Measurements from ENCODE around the gene GSK3A. TPM values are rescaled to one million over a fixed set of nuclear protein-coding genes. Genes with fewer than 3 reads are reported as not detected.

Gene GSK3A
- total RNA-seq, 1 experiment from 2014 or later = 44.6 TPM

DNA sequence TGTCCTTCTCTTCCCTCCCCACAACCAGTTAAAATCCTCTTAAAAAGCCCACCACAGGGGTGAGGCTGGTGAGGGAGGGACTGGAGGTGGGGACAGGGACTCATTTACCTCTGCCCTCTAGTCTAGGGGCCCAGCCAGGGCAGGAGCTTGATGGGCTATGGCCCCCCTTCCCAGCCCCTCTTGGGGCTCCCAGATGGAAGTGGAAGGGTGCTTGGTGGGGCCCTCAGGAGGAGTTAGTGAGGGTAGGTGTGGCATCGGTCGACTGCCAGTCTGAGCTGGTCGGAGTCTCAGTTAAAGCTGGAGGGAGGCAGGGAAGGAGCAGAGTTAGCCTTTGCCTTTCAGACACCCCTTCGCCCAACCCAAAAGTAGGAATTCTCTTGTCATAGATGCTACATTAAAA is 11.8 kb downstream of the GSK3A start:
- no peaks in the 10 kb centered on the region for H3K9me3 ChIP-seq (ENCODE audit: insufficient read depth, low read depth)
- DNase-seq = no peak
- no peaks in the 10 kb centered on the region for H3K4me1 ChIP-seq (replicated peaks; ENCODE audit: insufficient read depth)
- H3K27ac ChIP-seq = no peak overlapping the region
- peaks cover 36% of the 10 kb centered on the region; the same call in 1 of the 2 replicates for H3F3A ChIP-seq (ENCODE audit: insufficient read depth, low read depth)
- TF ChIP-seq, protein P1, sequence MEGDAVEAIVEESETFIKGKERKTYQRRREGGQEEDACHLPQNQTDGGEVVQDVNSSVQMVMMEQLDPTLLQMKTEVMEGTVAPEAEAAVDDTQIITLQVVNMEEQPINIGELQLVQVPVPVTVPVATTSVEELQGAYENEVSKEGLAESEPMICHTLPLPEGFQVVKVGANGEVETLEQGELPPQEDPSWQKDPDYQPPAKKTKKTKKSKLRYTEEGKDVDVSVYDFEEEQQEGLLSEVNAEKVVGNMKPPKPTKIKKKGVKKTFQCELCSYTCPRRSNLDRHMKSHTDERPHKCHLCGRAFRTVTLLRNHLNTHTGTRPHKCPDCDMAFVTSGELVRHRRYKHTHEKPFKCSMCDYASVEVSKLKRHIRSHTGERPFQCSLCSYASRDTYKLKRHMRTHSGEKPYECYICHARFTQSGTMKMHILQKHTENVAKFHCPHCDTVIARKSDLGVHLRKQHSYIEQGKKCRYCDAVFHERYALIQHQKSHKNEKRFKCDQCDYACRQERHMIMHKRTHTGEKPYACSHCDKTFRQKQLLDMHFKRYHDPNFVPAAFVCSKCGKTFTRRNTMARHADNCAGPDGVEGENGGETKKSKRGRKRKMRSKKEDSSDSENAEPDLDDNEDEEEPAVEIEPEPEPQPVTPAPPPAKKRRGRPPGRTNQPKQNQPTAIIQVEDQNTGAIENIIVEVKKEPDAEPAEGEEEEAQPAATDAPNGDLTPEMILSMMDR (conservative IDR thresholded peaks at IDR 0.05) = no peak
- no peak for TF ChIP-seq EZH2 (IDR thresholded peaks at IDR 0.05; ENCODE audit: low read depth)
- peaks cover 14% of the 10 kb centered on the region; the same call in 1 of the 2 replicates for H3K36me3 ChIP-seq (ENCODE audit: low read depth)
- BruUV-seq (replicated peaks) = no TSS peak
- intact Hi-C loops (cut with micrococcal nuclease; ENCODE audit: unreplicated experiment) = no loop called here
- H3K27me3 ChIP-seq (ENCODE audit: insufficient read depth, low read depth) = no peaks in the 10 kb centered on the region
- H3K4me2 ChIP-seq = no peak overlapping the region
- ChIA-PET CTCF (interaction anchor here (0.5 kb wide), 1 partner anchor 140 kb away, joined by 6 read pairs; no protein-coding TSS in a partner anchor), POLR2A (ENCODE audit: unreplicated experiment) (no interaction called here)
- peaks cover 13% of the 10 kb centered on the region; the same call in 1 of the 2 replicates for H4K20me1 ChIP-seq (ENCODE audit: insufficient read depth)
- H3K4me3 ChIP-seq = no peak overlapping the region
- no peaks in the 10 kb centered on the region for H3K9me2 ChIP-seq (ENCODE audit: insufficient read depth)
- no peak overlapping the region for H2AFZ ChIP-seq
- no peaks in the 10 kb centered on the region for H3K79me2 ChIP-seq (ENCODE audit: low read depth)

- Histone ChIP-seq H3K9me3 (ENCODE audit: insufficient read depth, low read depth) (no peaks in the 10 kb centered on the region), H2AFZ (no peak overlapping the region), H4K20me1 (ENCODE audit: insufficient read depth) (peaks cover 13% of the 10 kb centered on the region; the same call in 1 of the 2 replicates), H3K4me2 (no peak overlapping the region), H3K79me2 (ENCODE audit: low read depth) (no peaks in the 10 kb centered on the region), H3K36me3 (ENCODE audit: low read depth) (peaks cover 14% of the 10 kb centered on the region; the same call in 1 of the 2 replicates), H3K27me3 (ENCODE audit: insufficient read depth, low read depth) (no peaks in the 10 kb centered on the region), H3K4me1 (replicated peaks; ENCODE audit: insufficient read depth) (no peaks in the 10 kb centered on the region), H3K4me3 (no peak overlapping the region), H3K9me2 (ENCODE audit: insufficient read depth) (no peaks in the 10 kb centered on the region), H3K27ac (no peak overlapping the region), H3F3A (ENCODE audit: insufficient read depth, low read depth) (peaks cover 34% of the 10 kb centered on the region; the same call in 1 of the 2 replicates)
- ChIA-PET POLR2A (ENCODE audit: unreplicated experiment) (interaction anchor here (0.6 kb wide), 1 partner anchor 21 kb away, joined by 4 read pairs; no protein-coding TSS in a partner anchor), CTCF (interaction anchor here (0.5 kb wide), 1 partner anchor 141 kb away, joined by 6 read pairs; no protein-coding TSS in a partner anchor)
- TF ChIP-seq EZH2 (IDR thresholded peaks at IDR 0.05; ENCODE audit: low read depth) = no peak
- TF ChIP-seq, protein P1 (conservative IDR thresholded peaks at IDR 0.05) = no peak
- DNase-seq = no peak
- no TSS peak for BruUV-seq (replicated peaks)
- intact Hi-C loops (cut with micrococcal nuclease; ENCODE audit: unreplicated experiment) = no loop called here
Observed at GRCh38 chr19:42229855-42230351, 12.5 kb downstream of the GSK3A start.

GRCh38 chr19:42229301-42229854 is 13.0 kb downstream of the GSK3A start:
- H3K9me3 ChIP-seq (ENCODE audit: insufficient read depth, low read depth) = no peaks in the 10 kb centered on the region
- no peaks in the 10 kb centered on the region for H3K9me2 ChIP-seq (ENCODE audit: insufficient read depth)
- POLR2A ChIA-PET (ENCODE audit: unreplicated experiment) = no interaction called here
- CTCF ChIA-PET = no interaction called here
- H3K36me3 ChIP-seq (ENCODE audit: low read depth) = peaks cover 14% of the 10 kb centered on the region; the same call in 1 of the 2 replicates
- H3K4me1 ChIP-seq (replicated peaks; ENCODE audit: insufficient read depth) = no peaks in the 10 kb centered on the region
- H3K27ac ChIP-seq = no peak overlapping the region
- TF ChIP-seq, protein P1 (conservative IDR thresholded peaks at IDR 0.05) = no peak
- no peak for TF ChIP-seq EZH2 (IDR thresholded peaks at IDR 0.05; ENCODE audit: low read depth)
- no peak for DNase-seq
- H2AFZ ChIP-seq = no peak overlapping the region
- peaks cover 13% of the 10 kb centered on the region; the same call in 1 of the 2 replicates for H4K20me1 ChIP-seq (ENCODE audit: insufficient read depth)
- no peaks in the 10 kb centered on the region for H3K27me3 ChIP-seq (ENCODE audit: insufficient read depth, low read depth)
- H3F3A ChIP-seq (ENCODE audit: insufficient read depth, low read depth) = peaks cover 33% of the 10 kb centered on the region; the same call in 1 of the 2 replicates
- H3K4me2 ChIP-seq = no peak overlapping the region
- BruUV-seq (replicated peaks) = no TSS peak
- no peaks in the 10 kb centered on the region for H3K79me2 ChIP-seq (ENCODE audit: low read depth)
- H3K4me3 ChIP-seq = no peak overlapping the region
- intact Hi-C loops (cut with micrococcal nuclease; ENCODE audit: unreplicated experiment) = no loop called here
